ENCODE measurements around the gene PRR14.

GRCh38 chr16:30668393-30668792 lies 17.6 kb downstream of the PRR14 start:
- TF ChIP-seq MYB (IDR thresholded peaks at IDR 0.05; ENCODE audit: borderline replicate concordance, low read depth, low read length) (no peak), ZBTB33 (IDR thresholded peaks at IDR 0.05) (no peak), POLR2A (IDR thresholded peaks at IDR 0.05; ENCODE audit: low read depth, low read length) (no peak), CTCF (IDR thresholded peaks at IDR 0.05 in 2 of 3, conservative IDR thresholded peaks at IDR 0.05 in 1 of 3; ENCODE audit: control insufficient read depth in 2 of 3, extremely low read depth in 1 of 3, insufficient read depth in 1 of 3, low read depth in 3 of 3, low read length in 3 of 3) (no peak), SMC3 (IDR thresholded peaks at IDR 0.05; ENCODE audit: borderline replicate concordance, low read length) (no peak), BRCA1 (IDR thresholded peaks at IDR 0.05; ENCODE audit: low read depth, low read length) (no peak), RAD21 (IDR thresholded peaks at IDR 0.05; ENCODE audit: insufficient read depth, low read depth, low read length) (no peak), BHLHE40 (IDR thresholded peaks at IDR 0.05; ENCODE audit: borderline replicate concordance in 1 of 2, low read depth in 2 of 2, low read length in 1 of 2) (no peak)
